Measurements from ENCODE around the gene NUB1. TPM values are rescaled to one million over a fixed set of nuclear protein-coding genes. Genes with fewer than 3 reads are reported as not detected.

Gene NUB1
- total RNA-seq, 1 donor from 2014 or later: 48.5 TPM

DNA sequence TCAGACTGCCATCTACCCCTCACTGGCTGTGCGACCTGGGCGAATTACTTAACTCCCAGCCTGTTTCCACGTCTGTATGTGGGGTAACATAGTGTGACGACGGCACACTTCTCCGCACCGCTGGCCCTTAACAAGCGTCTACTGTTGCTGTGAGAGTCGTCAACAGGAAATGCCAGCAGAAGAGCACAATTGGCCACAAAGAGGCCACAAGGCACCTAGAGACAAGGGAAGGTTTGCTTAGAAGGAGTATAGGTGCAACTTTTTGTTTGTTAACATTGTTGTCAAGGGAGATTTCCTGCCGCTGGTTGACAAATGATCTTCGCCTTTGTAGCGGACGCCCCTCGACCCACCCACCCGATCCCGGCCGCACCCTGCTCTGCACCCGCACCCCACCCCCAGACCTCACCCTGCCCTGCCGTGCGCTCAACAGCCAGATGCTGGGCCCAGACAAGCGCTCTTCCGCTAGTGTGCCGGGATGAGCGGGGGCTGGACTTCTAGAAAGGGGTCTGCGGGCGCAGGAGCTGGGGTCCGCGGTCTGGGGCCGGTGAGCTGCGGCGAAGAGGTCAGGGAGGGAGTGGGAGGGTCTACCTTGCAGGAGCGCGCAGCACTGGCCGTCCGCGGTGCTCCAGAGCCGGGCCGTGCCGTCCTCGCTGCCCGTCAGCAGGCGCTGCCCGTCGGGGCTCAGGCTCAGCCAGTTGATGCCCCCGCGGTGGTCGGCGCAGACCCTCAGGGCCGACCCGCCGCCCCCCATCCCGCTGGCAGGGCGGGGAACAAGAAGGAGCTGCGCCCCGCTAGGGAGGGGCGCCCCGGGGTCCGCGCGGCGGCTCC lies 67.4 kb downstream of the NUB1 start:
- peak; percentile 45 for ATAC-seq
- no peak for DNase-seq (ENCODE audit: low spot score)
- intact Hi-C loops (cut with DNase I): no loop called here

GRCh38 chr7:151409667-151410404 lies 68.2 kb downstream of the NUB1 start, which contains the start of gene WDR86:
Gene WDR86, minus strand, starts transcription at chr7:151410038. Its CDS starts 449 bp downstream, at chr7:151409589.
- intact Hi-C loops (cut with DNase I): no loop called here
- ATAC-seq: peak; percentile 71
- DNase-seq (ENCODE audit: low spot score): no peak

- ATAC-seq: peak; percentile 70
- intact Hi-C loops (cut with DNase I): no loop called here
Observed at GRCh38 chr7:151410405-151411390, 69.1 kb downstream of the NUB1 start.

GRCh38 chr7:151411551-151411950 lies 69.9 kb downstream of the NUB1 start:
- DNase-seq (ENCODE audit: low spot score): no peak
- intact Hi-C loops (cut with DNase I): no loop called here
- ATAC-seq: no peak

More at GRCh38 chr7:151410405-151411390, 69.1 kb downstream of the NUB1 start:
- peak; percentile 77 for DNase-seq (ENCODE audit: low spot score)

DNA sequence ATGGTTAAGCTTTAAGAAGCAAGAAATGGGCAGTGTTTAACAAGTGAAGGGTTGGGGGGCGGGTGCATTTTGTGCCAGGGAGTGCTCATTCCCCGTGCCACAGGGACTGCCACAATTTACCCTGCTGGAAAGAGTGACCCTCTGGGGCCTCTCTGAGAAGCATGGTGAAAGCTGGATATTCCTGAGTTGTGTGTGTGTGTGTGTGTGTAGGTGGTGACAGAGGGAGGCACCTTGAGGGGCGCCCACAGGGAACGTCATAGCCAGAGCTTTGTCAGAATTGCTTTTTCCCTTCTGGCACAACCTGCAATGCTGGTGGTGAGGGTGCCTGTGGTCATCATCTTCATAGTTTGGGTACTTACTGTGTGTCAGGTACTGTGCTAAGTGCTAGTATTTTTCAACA lies 70.7 kb downstream of the NUB1 start:
- DNase-seq (ENCODE audit: low spot score) (no peak), ATAC-seq (no peak)
- intact Hi-C loops (cut with DNase I): no loop called here

GRCh38 chr7:151413241-151413640 lies 71.6 kb downstream of the NUB1 start:
- DNase-seq (ENCODE audit: low spot score): no peak
- intact Hi-C loops (cut with DNase I): no loop called here
- ATAC-seq: no peak

- no peak for ATAC-seq
- intact Hi-C loops (cut with DNase I): no loop called here
Observed at GRCh38 chr7:151415375-151416105, 73.9 kb downstream of the NUB1 start.

DNA sequence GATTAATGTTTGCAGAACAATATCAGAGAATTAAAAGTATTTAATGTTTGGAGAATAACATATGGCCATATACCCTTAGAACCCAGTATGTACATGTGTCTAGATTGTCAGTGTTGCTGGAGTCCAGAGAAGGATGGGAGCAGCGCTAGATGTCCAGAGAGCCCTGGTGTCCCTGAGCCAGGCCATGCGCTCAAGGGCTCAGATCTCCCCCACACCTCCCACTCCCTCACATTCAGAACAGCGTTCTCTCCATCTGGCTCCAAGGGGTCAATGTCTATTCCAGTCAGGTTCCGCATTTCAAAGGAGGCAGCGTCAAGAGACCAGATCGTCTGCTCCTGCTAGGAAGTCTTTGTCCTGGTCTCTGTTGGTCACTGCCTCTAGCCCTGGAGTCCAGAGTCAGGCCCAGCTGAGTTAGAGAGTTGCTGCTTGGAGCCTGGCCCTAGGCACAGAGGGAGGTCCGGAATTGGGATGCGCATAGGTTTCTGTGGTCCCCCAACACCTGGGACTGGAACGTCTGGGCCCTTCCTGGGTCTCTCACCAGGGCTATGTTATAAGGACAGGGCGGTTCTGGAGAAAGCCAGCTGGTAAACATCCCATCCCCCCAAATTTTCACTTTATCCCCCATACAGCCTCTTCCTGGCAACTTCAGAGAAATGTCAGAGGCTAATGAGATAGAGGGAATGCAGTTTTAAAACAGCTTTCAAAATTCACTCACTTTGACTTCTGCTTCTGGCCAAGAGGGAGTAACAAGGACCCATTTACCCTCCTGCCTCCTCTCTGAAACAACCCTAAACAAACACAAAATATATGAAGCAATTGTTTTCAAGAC lies 74.7 kb downstream of the NUB1 start:
- ATAC-seq (peak; percentile 18), DNase-seq (ENCODE audit: low spot score) (no peak)
- intact Hi-C loops (cut with DNase I): no loop called here

More at GRCh38 chr7:151415375-151416105, 73.9 kb downstream of the NUB1 start:
- DNase-seq (ENCODE audit: low spot score): no peak

DNA sequence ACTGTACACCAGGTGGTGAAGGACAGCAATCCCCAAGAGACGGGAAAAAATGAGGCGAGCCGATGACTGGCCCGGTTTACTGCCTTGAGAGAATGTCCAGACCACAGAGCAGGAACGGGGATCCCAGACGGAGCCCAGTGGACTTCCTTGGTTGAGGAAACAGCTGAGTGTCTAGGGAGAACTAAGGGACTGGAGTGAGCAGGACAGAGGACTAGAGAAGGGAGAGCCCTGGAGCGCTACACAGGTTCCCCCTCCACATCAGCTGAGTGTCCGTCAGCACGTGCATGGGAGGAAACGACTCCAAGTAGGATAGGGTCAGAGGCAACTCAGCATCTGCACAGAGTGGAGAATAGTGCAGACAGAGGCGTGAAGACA lies 75.3 kb downstream of the NUB1 start:
- intact Hi-C loops (cut with DNase I): no loop called here
- peak; percentile 59 for DNase-seq (ENCODE audit: low spot score)
- peak; percentile 89 for ATAC-seq

GRCh38 chr7:151420144-151420543 lies 78.5 kb downstream of the NUB1 start:
- intact Hi-C loops (cut with DNase I): no loop called here
- DNase-seq (ENCODE audit: low spot score) (peak; percentile 30), ATAC-seq (no peak)

- no peak for DNase-seq (ENCODE audit: low spot score)
- no peak for ATAC-seq
- intact Hi-C loops (cut with DNase I): no loop called here
Observed at GRCh38 chr7:151422212-151422611, 80.6 kb downstream of the NUB1 start.

GRCh38 chr7:151423226-151423625 lies 81.6 kb downstream of the NUB1 start:
- ATAC-seq: no peak
- DNase-seq (ENCODE audit: low spot score): peak; percentile 15
- intact Hi-C loops (cut with DNase I): no loop called here

DNA sequence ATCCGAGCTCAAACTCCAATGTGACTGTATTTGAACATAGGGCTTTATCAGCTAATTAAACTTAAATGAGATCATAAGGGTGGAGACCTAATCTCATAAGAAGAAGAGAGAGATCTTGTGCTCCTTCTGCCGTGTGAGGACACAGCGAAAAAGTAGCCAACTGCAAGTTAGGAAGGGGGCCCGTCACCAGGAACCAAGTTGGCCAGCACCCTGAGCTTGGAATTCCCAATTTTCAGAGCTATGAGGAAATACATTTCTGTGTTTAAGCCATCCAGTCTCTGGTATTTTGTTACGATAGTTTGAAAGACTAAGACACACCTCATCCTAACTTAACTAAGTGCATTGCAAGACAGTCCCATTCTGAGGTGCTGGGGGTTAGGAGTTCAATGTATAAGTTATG lies 82.3 kb downstream of the NUB1 start:
- no peak for DNase-seq (ENCODE audit: low spot score)
- ATAC-seq: no peak
- intact Hi-C loops (cut with DNase I): no loop called here

- DNase-seq (ENCODE audit: low spot score) (no peak), ATAC-seq (no peak)
- intact Hi-C loops (cut with DNase I): no loop called here
Observed at GRCh38 chr7:151424799-151425198, 83.2 kb downstream of the NUB1 start.

DNA sequence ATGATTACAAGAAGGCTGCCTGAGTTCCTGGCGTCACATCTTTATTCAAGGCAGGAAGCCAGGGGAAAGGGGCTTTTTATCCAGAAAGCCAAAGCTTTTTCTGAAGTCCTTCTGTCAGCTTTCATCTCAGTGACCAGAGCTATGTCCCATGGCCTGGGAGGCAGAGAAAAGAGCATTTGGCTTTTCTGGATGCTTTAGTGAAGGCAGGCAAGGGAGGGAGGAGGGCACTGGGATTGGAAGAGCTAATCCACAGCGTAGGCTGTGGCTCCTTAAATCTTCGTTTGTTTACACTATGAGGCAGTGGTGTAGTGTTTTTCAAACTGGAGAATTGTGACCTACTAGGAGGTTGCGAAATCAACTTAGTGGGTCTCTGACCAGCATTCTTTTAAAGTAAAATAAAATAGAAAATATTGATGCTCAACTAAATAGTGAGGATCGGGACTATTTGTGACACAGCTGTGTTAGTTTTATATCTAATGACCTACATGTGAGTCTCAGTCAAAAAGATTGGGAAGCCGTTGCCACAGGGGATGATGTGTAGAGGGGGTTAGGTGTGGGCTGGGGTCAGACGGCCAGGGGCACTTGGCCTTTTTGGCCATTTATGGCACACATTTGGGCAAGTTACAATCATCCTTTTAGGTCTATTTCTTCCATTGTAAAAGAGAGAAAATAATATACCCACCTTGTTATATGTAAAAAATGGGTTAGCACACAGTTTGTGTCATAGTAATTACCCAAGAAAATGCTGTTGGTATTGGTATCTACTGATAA lies 84.2 kb downstream of the NUB1 start:
- DNase-seq (ENCODE audit: low spot score) (no peak), ATAC-seq (peak; percentile 86)
- intact Hi-C loops (cut with DNase I): no loop called here

- peak; percentile 90 for DNase-seq (ENCODE audit: low spot score)
- ATAC-seq: peak; percentile 84
- intact Hi-C loops (cut with DNase I): no loop called here
Observed at GRCh38 chr7:151426441-151426903, 84.9 kb downstream of the NUB1 start.
